ENCODE data around the gene HCAR2. TPM values are rescaled to one million over a fixed set of nuclear protein-coding genes. Genes with fewer than 3 reads are reported as not detected.
"Not testable (repeated sequence)": the region's sequence is repeated elsewhere in the genome, so short reads cannot be mapped to it uniquely, and the experiment has no call there.

HCAR2 gene
- total and polyA plus RNA-seq, 2 donors (not counting 1 experiment from before 2014, with no cell fraction given): 0.82 TPM; not detected in 1

GRCh38 chr12:122715211-122715610, 12.1 kb upstream of the HCAR2 start:
- H3K4me2 ChIP-seq (replicated peaks; ENCODE audit: low read depth, low read length, poor library complexity, severe bottlenecking); H3K27ac Mint-ChIP-seq; H3K9me3 Mint-ChIP-seq (ENCODE audit: insufficient read depth); H3K27me3 Mint-ChIP-seq; H3K36me3 ChIP-seq (replicated peaks in 1 of 2; ENCODE audit: control extremely low read depth in 1 of 2, control insufficient read depth in 1 of 2, extremely low read depth in 1 of 2, insufficient read depth in 2 of 2, low read length in 1 of 2); H2AFZ ChIP-seq (ENCODE audit: insufficient read depth, low read depth, low read length, poor library complexity, severe bottlenecking); H3K4me1 ChIP-seq (ENCODE audit: control insufficient read depth in 2 of 2, insufficient read depth in 2 of 2, low read length in 2 of 2); H3K79me2 ChIP-seq (ENCODE audit: control insufficient read depth, insufficient read depth, low read length); intact Hi-C loops (cut with micrococcal nuclease); POLR2A ChIA-PET; H3K4me3 Mint-ChIP-seq; H3K27ac ChIP-seq (ENCODE audit: low read length in 2 of 2); H3K27me3 ChIP-seq (replicated peaks in 1 of 4; ENCODE audit: control extremely low read depth in 1 of 4, control insufficient read depth in 3 of 4, insufficient read depth in 4 of 4, low read length in 3 of 4); CTCF ChIA-PET; H3K9ac ChIP-seq (ENCODE audit: low read length); H4K20me1 ChIP-seq (ENCODE audit: control insufficient read depth, insufficient read depth, low read length, poor library complexity, severe bottlenecking); H3K9me3 ChIP-seq (ENCODE audit: control extremely low read depth in 1 of 3, control insufficient read depth in 2 of 3, insufficient read depth in 1 of 3, low read length in 2 of 3); ATAC-seq (ENCODE audit: low read depth); DNase-seq: not testable (repeated sequence)
- H3K4me3 ChIP-seq (ENCODE audit: control extremely low read depth in 1 of 5, extremely low read depth in 1 of 5, insufficient read depth in 1 of 5, low read depth in 2 of 5, low read length in 4 of 5): peak overlapping the region in 1 of 5 experiments; percentile 30
- peaks cover 11% of the 10 kb centered on the region for H3K4me1 Mint-ChIP-seq
- WGBS (ENCODE audit: insufficient coverage): 94% methylated on average over 6 of the region's 6 CpGs

GRCh38 chr12:122713491-122714188, 10.5 kb upstream of the HCAR2 start:
- H3K4me3 Mint-ChIP-seq; H3K9me3 ChIP-seq (ENCODE audit: control extremely low read depth in 1 of 3, control insufficient read depth in 2 of 3, insufficient read depth in 1 of 3, low read length in 2 of 3); DNase-seq; CTCF ChIA-PET; intact Hi-C loops (cut with micrococcal nuclease); H3K4me2 ChIP-seq (replicated peaks; ENCODE audit: low read depth, low read length, poor library complexity, severe bottlenecking); H3K36me3 ChIP-seq (replicated peaks in 1 of 2; ENCODE audit: control extremely low read depth in 1 of 2, control insufficient read depth in 1 of 2, extremely low read depth in 1 of 2, insufficient read depth in 2 of 2, low read length in 1 of 2); H2AFZ ChIP-seq (ENCODE audit: insufficient read depth, low read depth, low read length, poor library complexity, severe bottlenecking); H3K4me3 ChIP-seq (ENCODE audit: control extremely low read depth in 1 of 5, extremely low read depth in 1 of 5, insufficient read depth in 1 of 5, low read depth in 2 of 5, low read length in 4 of 5); H3K27ac ChIP-seq (ENCODE audit: low read length in 2 of 2); H3K9me3 Mint-ChIP-seq (ENCODE audit: insufficient read depth); H3K4me1 Mint-ChIP-seq; H3K27me3 ChIP-seq (replicated peaks in 1 of 4; ENCODE audit: control extremely low read depth in 1 of 4, control insufficient read depth in 3 of 4, insufficient read depth in 4 of 4, low read length in 3 of 4); H4K20me1 ChIP-seq (ENCODE audit: control insufficient read depth, insufficient read depth, low read length, poor library complexity, severe bottlenecking); ATAC-seq (ENCODE audit: low read depth); H3K27ac Mint-ChIP-seq; H3K4me1 ChIP-seq (ENCODE audit: control insufficient read depth in 2 of 2, insufficient read depth in 2 of 2, low read length in 2 of 2); H3K9ac ChIP-seq (ENCODE audit: low read length); H3K27me3 Mint-ChIP-seq; POLR2A ChIA-PET; H3K79me2 ChIP-seq (ENCODE audit: control insufficient read depth, insufficient read depth, low read length): not testable (repeated sequence)
- 80% methylated on average over 1 of the region's 10 CpGs for WGBS (ENCODE audit: insufficient coverage)

- H4K20me1 ChIP-seq (ENCODE audit: control insufficient read depth, insufficient read depth, low read length, poor library complexity, severe bottlenecking); H3K4me1 Mint-ChIP-seq; CTCF ChIA-PET; H3K4me3 ChIP-seq (ENCODE audit: control extremely low read depth in 1 of 5, extremely low read depth in 1 of 5, insufficient read depth in 1 of 5, low read depth in 2 of 5, low read length in 4 of 5); H3K27ac ChIP-seq (ENCODE audit: low read length in 2 of 2); H3K4me2 ChIP-seq (replicated peaks; ENCODE audit: low read depth, low read length, poor library complexity, severe bottlenecking); POLR2A ChIA-PET; H3K36me3 ChIP-seq (replicated peaks in 1 of 2; ENCODE audit: control extremely low read depth in 1 of 2, control insufficient read depth in 1 of 2, extremely low read depth in 1 of 2, insufficient read depth in 2 of 2, low read length in 1 of 2); H3K27ac Mint-ChIP-seq; DNase-seq; H3K9me3 ChIP-seq (ENCODE audit: control extremely low read depth in 1 of 3, control insufficient read depth in 2 of 3, insufficient read depth in 1 of 3, low read length in 2 of 3); H3K27me3 Mint-ChIP-seq; H3K9ac ChIP-seq (ENCODE audit: low read length); H3K27me3 ChIP-seq (replicated peaks in 1 of 4; ENCODE audit: control extremely low read depth in 1 of 4, control insufficient read depth in 3 of 4, insufficient read depth in 4 of 4, low read length in 3 of 4); ATAC-seq (ENCODE audit: low read depth); H2AFZ ChIP-seq (ENCODE audit: insufficient read depth, low read depth, low read length, poor library complexity, severe bottlenecking); intact Hi-C loops (cut with micrococcal nuclease); H3K9me3 Mint-ChIP-seq (ENCODE audit: insufficient read depth); H3K4me1 ChIP-seq (ENCODE audit: control insufficient read depth in 2 of 2, insufficient read depth in 2 of 2, low read length in 2 of 2); H3K79me2 ChIP-seq (ENCODE audit: control insufficient read depth, insufficient read depth, low read length); H3K4me3 Mint-ChIP-seq: not testable (repeated sequence)
- WGBS (ENCODE audit: insufficient coverage): 64% methylated on average over 1 of the region's 1 CpG
Measured at GRCh38 chr12:122711266-122711665, 8.1 kb upstream of the HCAR2 start.

- WGBS (ENCODE audit: insufficient coverage): 82% methylated on average over 2 of the region's 2 CpGs
- H3K9me3 ChIP-seq (ENCODE audit: control extremely low read depth in 1 of 3, control insufficient read depth in 2 of 3, insufficient read depth in 1 of 3, low read length in 2 of 3); H3K27ac Mint-ChIP-seq; POLR2A ChIA-PET; H3K9me3 Mint-ChIP-seq (ENCODE audit: insufficient read depth); ATAC-seq (ENCODE audit: low read depth); H3K79me2 ChIP-seq (ENCODE audit: control insufficient read depth, insufficient read depth, low read length); intact Hi-C loops (cut with micrococcal nuclease); DNase-seq; H3K27me3 ChIP-seq (replicated peaks in 1 of 4; ENCODE audit: control extremely low read depth in 1 of 4, control insufficient read depth in 3 of 4, insufficient read depth in 4 of 4, low read length in 3 of 4); H3K4me3 ChIP-seq (ENCODE audit: control extremely low read depth in 1 of 5, extremely low read depth in 1 of 5, insufficient read depth in 1 of 5, low read depth in 2 of 5, low read length in 4 of 5); H4K20me1 ChIP-seq (ENCODE audit: control insufficient read depth, insufficient read depth, low read length, poor library complexity, severe bottlenecking); H3K4me2 ChIP-seq (replicated peaks; ENCODE audit: low read depth, low read length, poor library complexity, severe bottlenecking); H3K27ac ChIP-seq (ENCODE audit: low read length in 2 of 2); H3K4me1 ChIP-seq (ENCODE audit: control insufficient read depth in 2 of 2, insufficient read depth in 2 of 2, low read length in 2 of 2); H2AFZ ChIP-seq (ENCODE audit: insufficient read depth, low read depth, low read length, poor library complexity, severe bottlenecking); H3K4me1 Mint-ChIP-seq; H3K4me3 Mint-ChIP-seq; H3K9ac ChIP-seq (ENCODE audit: low read length); H3K36me3 ChIP-seq (replicated peaks in 1 of 2; ENCODE audit: control extremely low read depth in 1 of 2, control insufficient read depth in 1 of 2, extremely low read depth in 1 of 2, insufficient read depth in 2 of 2, low read length in 1 of 2); H3K27me3 Mint-ChIP-seq: not testable (repeated sequence)
- CTCF ChIA-PET: interaction anchor here (0.9 kb wide), 1 partner anchor 374 kb away, joined by 5 read pairs; no protein-coding TSS in a partner anchor
Measured at GRCh38 chr12:122710341-122710740, 7.2 kb upstream of the HCAR2 start.
